ENCODE measurements around the gene PDGFC. TPM values are rescaled to one million over a fixed set of nuclear protein-coding genes. Genes with fewer than 3 reads are reported as not detected.

The PDGFC gene
- total RNA-seq, 1 donor, result 145 TPM

DNA sequence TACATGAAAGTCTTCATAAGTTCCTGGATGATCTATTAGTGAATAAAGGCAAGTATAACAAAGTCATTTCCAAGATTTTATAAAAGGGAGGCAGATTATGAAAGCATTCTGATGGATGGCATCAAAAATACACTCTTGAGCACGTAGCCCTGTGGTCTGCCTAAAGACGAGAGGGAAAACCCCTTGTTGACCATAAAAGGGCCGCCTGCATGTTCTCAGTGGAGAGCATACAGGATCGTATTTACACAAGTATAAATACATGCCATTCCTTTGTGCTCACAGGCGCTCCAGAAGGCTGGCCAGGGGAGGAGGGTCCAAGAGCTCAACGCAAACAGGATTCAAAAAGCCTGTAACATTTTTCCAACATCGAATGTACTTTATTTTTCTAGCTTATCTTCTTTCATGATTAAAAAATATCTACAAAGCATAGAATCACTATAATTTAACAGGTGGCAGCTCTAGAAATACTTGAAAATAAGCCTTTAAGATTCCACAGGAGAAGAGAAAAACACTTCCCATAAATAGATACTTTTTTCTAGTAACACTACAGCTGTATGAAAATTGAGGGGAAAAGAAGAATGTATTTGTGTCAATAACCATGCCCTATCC is 29.6 kb downstream of the PDGFC start:
- TF ChIP-seq, protein P1, sequence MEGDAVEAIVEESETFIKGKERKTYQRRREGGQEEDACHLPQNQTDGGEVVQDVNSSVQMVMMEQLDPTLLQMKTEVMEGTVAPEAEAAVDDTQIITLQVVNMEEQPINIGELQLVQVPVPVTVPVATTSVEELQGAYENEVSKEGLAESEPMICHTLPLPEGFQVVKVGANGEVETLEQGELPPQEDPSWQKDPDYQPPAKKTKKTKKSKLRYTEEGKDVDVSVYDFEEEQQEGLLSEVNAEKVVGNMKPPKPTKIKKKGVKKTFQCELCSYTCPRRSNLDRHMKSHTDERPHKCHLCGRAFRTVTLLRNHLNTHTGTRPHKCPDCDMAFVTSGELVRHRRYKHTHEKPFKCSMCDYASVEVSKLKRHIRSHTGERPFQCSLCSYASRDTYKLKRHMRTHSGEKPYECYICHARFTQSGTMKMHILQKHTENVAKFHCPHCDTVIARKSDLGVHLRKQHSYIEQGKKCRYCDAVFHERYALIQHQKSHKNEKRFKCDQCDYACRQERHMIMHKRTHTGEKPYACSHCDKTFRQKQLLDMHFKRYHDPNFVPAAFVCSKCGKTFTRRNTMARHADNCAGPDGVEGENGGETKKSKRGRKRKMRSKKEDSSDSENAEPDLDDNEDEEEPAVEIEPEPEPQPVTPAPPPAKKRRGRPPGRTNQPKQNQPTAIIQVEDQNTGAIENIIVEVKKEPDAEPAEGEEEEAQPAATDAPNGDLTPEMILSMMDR (IDR thresholded peaks at IDR 0.05; ENCODE audit: extremely low read depth, low read depth, low read length), result no peak
- Histone ChIP-seq H3K36me3 (ENCODE audit: insufficient read depth, low read length) (no peaks in the 10 kb centered on the region), H3K27me3 (ENCODE audit: insufficient read depth, low read length) (no peaks in the 10 kb centered on the region), H3K4me1 (ENCODE audit: insufficient read depth, low read length) (peaks cover 71% of the 10 kb centered on the region), H3K4me2 (ENCODE audit: insufficient read depth, low read length) (peak overlapping the region; percentile 63), H3K4me3 (ENCODE audit: insufficient read depth, low read length) (peak overlapping the region; percentile 35), H3K9me3 (ENCODE audit: low read depth, low read length) (no peaks in the 10 kb centered on the region), H3K27ac (ENCODE audit: low read depth, low read length) (peak overlapping the region; percentile 81), H2AFZ (ENCODE audit: low read length) (no peak overlapping the region), H3K79me2 (ENCODE audit: insufficient read depth, low read length) (peaks cover 86% of the 10 kb centered on the region), H4K20me1 (ENCODE audit: insufficient read depth, low read length) (peaks cover 7% of the 10 kb centered on the region)
- peak; percentile 57 for DNase-seq (ENCODE audit: insufficient read length, low spot score, missing footprints)

DNA sequence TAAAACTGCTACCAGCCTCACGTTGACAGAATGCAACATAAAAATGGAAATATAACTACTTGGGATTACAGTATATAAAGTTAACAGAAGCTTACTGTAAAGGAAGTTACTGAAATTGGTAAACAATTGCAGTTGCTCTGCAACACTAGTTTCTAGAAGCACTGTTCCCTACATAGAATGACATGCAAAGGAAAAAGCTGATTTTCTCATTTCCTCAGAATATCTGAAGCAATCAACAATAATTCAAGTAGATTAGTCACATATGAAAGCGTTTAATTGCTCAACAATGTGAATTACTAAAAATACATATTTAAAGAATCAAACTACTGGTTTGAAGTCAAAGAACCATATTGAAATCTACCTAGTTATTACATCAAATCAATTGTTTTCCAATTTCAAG is 31.8 kb downstream of the PDGFC start:
- Histone ChIP-seq H3K4me1 (ENCODE audit: insufficient read depth, low read length) (peaks cover 52% of the 10 kb centered on the region), H3K27ac (ENCODE audit: low read depth, low read length) (peak overlapping the region; percentile 57), H3K27me3 (ENCODE audit: insufficient read depth, low read length) (no peaks in the 10 kb centered on the region), H3K79me2 (ENCODE audit: insufficient read depth, low read length) (peaks cover 97% of the 10 kb centered on the region), H3K4me3 (ENCODE audit: insufficient read depth, low read length) (no peak overlapping the region), H2AFZ (ENCODE audit: low read length) (no peak overlapping the region), H3K36me3 (ENCODE audit: insufficient read depth, low read length) (no peaks in the 10 kb centered on the region), H3K9me3 (ENCODE audit: low read depth, low read length) (no peaks in the 10 kb centered on the region), H4K20me1 (ENCODE audit: insufficient read depth, low read length) (no peaks in the 10 kb centered on the region), H3K4me2 (ENCODE audit: insufficient read depth, low read length) (no peak overlapping the region)
- TF ChIP-seq, protein P1 (IDR thresholded peaks at IDR 0.05; ENCODE audit: extremely low read depth, low read depth, low read length), result no peak
- no peak for DNase-seq (ENCODE audit: insufficient read length, low spot score, missing footprints)

DNA sequence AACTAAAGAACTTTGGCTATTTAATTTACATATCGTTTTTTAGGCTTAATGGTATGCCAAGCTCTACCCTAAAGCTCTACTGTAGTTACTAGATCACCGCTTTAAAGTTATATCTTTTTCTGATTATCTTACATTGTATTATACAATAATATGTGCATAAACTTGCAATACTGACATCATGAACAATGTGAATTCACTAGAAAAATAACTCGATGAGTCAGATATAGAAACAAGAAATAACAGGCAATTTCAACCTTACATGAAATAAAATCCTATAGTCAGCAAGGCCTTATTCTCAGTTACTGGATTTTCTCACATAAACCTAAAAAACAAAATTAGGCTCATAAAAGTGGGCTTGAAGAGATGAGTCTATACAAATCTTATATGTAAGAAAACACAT is 32.5 kb downstream of the PDGFC start:
- H3K79me2 ChIP-seq (ENCODE audit: insufficient read depth, low read length), result peaks cover 95% of the 10 kb centered on the region
- no peak overlapping the region for H3K4me2 ChIP-seq (ENCODE audit: insufficient read depth, low read length)
- H2AFZ ChIP-seq (ENCODE audit: low read length), result no peak overlapping the region
- peaks cover 51% of the 10 kb centered on the region for H3K4me1 ChIP-seq (ENCODE audit: insufficient read depth, low read length)
- peak overlapping the region; percentile 57 for H3K27ac ChIP-seq (ENCODE audit: low read depth, low read length)
- no peaks in the 10 kb centered on the region for H4K20me1 ChIP-seq (ENCODE audit: insufficient read depth, low read length)
- H3K27me3 ChIP-seq (ENCODE audit: insufficient read depth, low read length), result no peaks in the 10 kb centered on the region
- DNase-seq (ENCODE audit: insufficient read length, low spot score, missing footprints), result no peak
- TF ChIP-seq, protein P1 (IDR thresholded peaks at IDR 0.05; ENCODE audit: extremely low read depth, low read depth, low read length), result no peak
- H3K9me3 ChIP-seq (ENCODE audit: low read depth, low read length), result no peaks in the 10 kb centered on the region
- no peaks in the 10 kb centered on the region for H3K36me3 ChIP-seq (ENCODE audit: insufficient read depth, low read length)
- no peak overlapping the region for H3K4me3 ChIP-seq (ENCODE audit: insufficient read depth, low read length)

DNA sequence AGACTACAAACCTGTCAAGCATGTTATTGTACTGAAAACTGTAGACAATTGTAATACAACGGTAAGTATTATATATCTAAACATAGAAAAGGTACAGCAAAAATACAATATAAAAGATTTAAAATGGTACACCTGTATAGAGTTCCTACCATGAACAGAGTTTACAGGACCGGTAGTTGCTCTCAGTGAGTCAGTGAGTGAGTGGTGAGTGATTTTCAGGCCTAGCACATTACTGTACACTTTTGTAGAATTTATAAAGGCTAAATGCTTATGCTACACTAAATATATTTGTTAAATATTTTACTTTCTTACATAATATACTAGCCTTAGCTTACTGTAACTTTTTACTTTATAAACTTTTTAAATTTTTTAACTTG is 37.4 kb downstream of the PDGFC start:
- Histone ChIP-seq H3K36me3 (ENCODE audit: insufficient read depth, low read length) (no peaks in the 10 kb centered on the region), H3K27ac (ENCODE audit: low read depth, low read length) (peak overlapping the region; percentile 86), H3K4me1 (ENCODE audit: insufficient read depth, low read length) (peaks cover 27% of the 10 kb centered on the region), H3K4me2 (ENCODE audit: insufficient read depth, low read length) (peak overlapping the region; percentile 45), H4K20me1 (ENCODE audit: insufficient read depth, low read length) (peaks cover 12% of the 10 kb centered on the region), H3K9me3 (ENCODE audit: low read depth, low read length) (no peaks in the 10 kb centered on the region), H3K4me3 (ENCODE audit: insufficient read depth, low read length) (no peak overlapping the region), H3K79me2 (ENCODE audit: insufficient read depth, low read length) (peaks cover 92% of the 10 kb centered on the region), H3K27me3 (ENCODE audit: insufficient read depth, low read length) (no peaks in the 10 kb centered on the region), H2AFZ (ENCODE audit: low read length) (no peak overlapping the region)
- no peak for DNase-seq (ENCODE audit: insufficient read length, low spot score, missing footprints)
- TF ChIP-seq, protein P1 (IDR thresholded peaks at IDR 0.05; ENCODE audit: extremely low read depth, low read depth, low read length), result no peak
